HuH-7 (cell line): ENCODE results near the gene SH3GL3.

Experiments used
- DNase-seq: peaks from one replicate; pipeline ENCODE4 v3.0.0; 2011; ENCODE audit warnings: low spot score

SH3GL3 gene

DNA sequence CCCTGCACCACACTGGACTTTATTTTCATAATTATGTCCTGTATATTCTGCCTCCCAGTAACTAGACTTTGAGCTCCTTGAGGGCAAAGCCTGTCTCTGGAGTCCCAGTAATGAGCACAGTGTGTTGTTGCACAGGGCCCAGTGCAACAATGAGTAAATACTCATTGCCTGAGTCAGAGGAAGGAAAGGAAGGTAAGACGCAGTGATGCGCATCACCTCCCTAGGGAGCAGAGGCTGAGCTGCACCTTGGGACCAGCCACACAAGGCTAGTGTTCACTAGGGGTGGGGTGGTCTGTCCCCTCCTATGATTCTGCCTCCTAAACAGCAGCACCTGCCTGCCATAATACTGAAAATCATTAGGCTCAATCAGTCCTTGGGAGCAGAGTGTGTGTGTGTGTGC lies 120.2 kb downstream of the SH3GL3 start:
- DNase-seq: no peak

DNA sequence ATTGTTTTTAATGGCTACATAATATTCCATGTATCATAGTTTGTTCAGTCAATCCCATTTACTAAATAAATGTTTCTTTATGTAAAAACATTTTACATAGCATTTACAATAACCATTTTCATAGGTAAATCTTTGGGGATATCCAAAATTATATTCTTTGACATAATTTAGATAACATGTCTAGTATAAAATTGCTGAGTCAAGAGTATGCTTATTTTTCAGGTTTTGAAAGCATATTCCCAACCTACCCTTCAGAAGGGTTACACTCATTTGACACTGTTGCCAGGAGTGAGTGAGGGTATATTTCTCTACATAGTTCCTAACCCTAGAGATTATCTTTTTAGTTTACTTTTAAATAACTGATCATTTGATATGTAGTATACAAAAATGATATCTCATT lies 122.2 kb downstream of the SH3GL3 start:
- DNase-seq: no peak

GRCh38 chr15:83570756-83571155 lies 123.6 kb downstream of the SH3GL3 start:
- DNase-seq: no peak

DNA sequence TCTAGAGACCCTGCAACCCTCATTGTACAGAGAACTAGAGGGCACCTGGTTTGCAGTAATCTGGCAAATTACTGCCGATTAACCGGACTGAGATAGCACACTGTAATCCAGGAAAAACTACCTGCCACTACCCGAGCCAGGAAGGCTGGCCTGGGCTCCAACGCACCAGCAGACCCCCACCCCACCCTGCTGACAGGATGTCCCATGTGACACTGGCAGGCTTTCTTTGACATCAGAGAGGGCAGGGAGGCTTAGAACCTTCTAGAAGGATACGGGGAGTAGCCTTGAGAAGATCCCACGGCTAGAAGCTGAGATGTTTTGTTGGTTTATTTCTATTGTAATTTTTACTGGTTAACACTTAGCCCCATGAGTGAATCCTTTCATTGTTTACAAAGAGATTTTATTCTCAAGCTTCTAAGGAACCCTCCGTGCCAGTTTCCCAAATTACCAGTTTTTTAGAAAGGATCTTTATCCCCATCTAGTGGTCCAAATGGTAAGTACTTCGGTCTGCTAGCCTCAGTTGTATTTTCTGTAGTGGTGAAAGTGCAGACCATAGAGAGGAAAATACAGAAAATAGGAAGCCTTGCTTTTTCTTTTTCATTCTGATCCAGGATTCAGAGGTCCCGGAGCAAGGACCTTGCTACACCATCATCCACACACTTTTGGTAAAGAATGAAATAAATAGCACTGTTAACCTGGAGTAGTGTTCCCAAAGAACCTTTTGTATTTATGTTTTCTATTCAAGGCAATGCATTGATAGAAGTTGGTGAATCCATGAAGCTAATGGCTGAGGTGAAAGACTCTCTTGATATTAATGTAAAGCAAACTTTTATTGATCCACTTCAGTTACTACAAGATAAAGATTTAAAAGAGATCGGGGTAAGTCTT lies 124.9 kb downstream of the SH3GL3 start:
- no peak for DNase-seq

DNA sequence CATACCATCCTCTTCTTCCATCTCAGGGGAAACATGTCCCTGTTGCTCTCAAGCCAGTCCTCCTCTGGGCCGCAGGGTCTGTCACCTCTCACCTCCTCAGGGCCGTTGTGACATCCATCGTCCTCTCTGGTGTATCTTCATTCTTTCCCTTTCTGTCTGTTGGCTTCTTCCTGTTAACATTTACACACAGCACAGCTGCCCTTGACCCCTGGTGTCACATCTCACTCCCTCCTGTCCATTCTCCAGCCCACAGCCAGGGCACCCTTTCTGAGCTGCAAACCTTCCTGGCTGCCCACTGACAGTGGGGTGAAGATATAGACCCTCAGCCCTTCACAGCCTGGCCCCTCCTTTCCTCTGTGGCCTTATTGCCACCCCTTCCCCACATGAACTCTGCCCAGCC lies 127.2 kb downstream of the SH3GL3 start:
- DNase-seq: no peak

DNA sequence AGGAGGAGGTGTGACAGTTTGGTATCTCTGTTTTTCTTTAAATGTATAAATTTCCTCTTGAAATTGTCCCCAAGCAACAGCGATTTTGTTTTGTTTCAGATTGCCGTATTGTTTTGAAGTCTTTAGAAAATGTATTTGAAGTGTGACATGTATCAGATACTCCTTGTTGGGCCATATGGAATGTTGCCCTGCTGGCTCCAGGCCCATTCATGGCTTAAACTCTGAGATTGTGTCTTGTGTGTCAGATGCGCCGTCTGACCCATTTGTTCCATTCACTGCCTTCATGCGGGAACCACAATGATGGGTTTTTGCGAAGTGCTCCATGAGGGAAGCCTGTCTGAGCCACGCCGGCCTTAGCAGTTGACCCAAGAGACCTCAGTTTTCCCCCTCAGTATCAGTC lies 131.6 kb downstream of the SH3GL3 start:
- DNase-seq: no peak

DNA sequence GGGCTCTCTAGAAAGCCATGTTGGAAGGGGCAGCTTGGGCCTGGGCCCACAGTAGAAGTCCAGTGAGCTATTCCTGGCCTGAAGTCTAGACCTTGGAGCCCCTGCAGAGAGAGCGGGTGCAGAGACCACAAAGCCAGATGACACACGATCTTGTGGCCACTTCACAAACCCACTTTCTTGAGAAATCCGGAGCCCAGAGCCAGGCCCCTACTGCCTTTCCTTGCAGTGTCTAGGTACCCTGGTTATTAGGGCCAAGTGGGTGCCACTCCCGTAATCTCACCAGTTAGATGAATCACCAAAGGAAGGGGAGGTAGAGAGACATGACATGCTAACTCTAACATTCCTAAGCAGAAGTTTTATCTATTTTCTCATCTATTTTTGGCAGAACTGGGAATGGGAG lies 134.2 kb downstream of the SH3GL3 start:
- DNase-seq: no peak

- no peak for DNase-seq
Observed at GRCh38 chr15:83582381-83582780, 135.2 kb downstream of the SH3GL3 start.

DNA sequence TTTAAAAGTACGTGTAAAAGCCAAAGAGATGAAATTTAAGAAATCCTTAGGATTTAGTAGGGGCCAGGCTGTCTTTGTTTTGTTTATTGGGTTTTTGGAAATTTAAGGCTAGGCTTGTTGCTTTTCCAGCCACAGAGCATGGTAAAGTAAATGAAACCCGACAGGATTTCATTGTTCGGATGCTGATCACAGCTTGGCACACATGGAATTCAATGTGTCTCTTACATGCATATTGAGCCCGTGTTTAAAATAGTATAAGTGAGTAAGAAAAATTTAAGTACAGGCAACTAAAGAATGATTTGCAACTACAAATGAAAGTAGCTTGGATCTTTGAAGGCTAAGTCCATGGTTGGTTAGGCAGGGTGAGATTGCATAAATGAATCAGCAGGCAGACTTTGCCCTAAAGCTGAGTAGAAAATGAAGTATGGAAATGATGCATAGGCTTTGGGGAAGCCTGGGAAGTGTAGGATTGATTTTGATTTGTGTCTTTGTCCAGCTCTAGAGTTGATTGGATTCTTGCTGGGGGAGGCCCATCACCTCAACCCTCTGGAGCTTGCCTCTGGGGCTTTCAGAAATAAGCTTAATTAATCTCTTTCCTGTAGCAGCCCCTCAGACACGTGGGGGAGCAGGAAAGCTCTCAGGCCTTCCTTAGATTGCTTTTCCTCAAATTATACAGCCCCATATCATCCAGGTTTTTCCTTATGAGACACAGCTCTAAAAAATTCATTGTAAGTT lies 138.6 kb downstream of the SH3GL3 start:
- DNase-seq: no peak

- no peak for DNase-seq
Observed at GRCh38 chr15:83587091-83587490, 139.9 kb downstream of the SH3GL3 start.

DNA sequence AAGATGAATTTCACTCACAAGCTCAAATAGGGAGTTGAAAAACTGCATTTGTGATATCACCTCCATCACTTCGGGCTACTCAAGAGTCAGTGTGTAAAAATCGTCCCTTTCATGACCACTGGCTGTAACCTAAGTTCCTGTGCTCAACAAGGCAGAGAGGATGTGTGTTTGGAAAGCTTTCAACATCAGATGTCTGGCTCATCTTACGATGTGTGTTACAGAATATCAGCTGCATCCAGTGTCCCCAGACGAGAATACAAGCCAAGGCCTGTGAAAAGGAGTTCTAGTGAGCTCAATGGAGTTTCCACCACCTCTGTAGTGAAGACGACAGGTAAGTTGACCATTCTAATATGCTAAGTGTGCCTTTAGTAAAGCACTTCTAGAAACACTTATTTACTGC lies 141.3 kb downstream of the SH3GL3 start:
- no peak for DNase-seq

DNA sequence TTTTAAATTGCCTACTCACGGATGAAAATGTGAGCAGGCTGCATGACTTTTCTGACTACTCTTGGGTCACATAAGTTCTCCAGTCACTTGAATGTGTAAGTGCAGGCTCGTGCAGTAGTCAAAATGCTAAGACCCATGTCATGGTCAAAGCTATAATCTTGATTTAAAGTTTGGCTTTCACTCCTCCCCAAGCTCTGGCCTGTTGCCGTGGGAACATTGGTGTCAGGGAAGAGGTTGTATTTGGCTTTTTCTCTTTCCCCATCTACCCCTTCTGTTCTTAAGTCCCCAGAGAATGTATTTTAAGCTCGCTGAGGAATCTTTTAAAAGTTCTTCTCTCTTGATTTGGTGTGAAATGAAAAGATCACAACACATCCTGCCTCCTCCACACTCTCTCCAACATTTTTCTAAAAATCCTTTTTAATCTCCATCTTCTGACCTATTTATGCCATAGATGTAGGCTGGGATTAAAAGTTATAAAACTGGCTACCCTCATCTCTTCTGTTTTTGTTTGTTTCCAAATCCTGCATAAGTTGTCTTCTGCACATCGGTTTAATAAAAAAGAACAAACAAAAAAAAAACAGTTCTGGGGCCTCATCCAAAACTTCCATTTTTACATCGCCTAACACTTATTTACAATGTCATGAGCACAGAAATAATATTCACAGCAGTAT lies 145.4 kb downstream of the SH3GL3 start:
- no peak for DNase-seq

- DNase-seq: no peak
Observed at GRCh38 chr15:83595191-83595590, 148.1 kb downstream of the SH3GL3 start.

- no peak for DNase-seq
Observed at GRCh38 chr15:83598031-83598430, 150.9 kb downstream of the SH3GL3 start.

DNA sequence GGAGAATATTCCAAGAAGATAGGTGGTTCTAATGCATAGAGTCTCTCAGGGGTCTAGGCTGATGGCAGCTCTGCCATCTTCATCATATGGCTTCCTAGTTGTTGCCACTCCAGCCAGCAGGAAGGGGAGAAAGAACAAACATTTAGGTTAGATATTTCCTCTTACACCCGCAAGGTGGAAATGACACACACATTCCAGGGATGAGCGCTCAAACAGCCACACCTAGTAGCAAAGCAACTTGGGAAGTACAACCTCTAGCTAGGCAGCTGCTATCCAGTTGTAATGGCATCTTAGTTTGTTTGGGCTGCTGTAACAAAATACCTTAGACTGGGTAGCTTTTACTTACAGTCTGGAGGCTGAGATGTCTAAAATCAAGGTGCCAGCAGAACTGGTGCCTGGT lies 154.9 kb downstream of the SH3GL3 start:
- DNase-seq: no peak

- DNase-seq: no peak
Observed at GRCh38 chr15:83604549-83604948, 157.4 kb downstream of the SH3GL3 start.

DNA sequence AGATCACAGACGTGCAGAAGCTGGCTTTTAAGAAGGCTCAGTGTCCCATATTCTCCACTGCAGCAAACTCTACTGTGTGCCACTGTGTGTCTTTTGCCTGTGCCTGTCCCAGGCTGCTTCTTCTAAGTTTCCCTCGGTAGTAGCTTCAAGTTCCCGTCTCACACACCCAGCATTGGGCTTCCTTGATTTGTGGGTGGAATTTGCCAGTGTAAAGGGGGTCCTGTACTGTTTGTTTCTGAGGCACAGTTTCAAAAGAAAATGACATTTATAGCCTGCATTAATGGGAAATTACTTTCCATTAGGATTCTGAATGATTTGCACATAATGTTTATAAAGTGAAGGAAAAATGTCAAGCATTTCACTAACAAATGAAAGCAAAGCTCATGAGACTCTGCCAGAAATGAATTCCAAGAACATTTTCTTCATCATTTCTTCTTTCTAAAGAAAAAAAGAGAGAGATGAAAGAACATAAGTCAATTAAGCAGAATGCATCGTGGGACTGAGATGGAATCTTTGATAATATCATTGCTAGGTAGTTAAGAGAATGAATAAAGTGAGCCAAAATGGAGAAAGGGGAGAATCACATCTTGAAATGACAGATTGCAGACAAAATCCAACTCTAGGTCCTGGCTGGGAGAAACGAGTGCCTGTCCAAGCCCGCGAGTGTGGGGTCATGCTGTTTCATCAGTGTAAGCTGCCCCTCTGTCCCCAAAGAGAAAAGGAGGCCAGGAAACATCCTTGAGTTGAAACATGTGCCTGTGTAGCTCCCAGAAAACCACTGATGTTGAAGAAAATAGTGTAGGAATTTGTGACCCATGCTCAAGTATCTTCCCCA lies 158.2 kb downstream of the SH3GL3 start:
- no peak for DNase-seq

GRCh38 chr15:83610132-83610531 lies 163.0 kb downstream of the SH3GL3 start:
- no peak for DNase-seq

DNA sequence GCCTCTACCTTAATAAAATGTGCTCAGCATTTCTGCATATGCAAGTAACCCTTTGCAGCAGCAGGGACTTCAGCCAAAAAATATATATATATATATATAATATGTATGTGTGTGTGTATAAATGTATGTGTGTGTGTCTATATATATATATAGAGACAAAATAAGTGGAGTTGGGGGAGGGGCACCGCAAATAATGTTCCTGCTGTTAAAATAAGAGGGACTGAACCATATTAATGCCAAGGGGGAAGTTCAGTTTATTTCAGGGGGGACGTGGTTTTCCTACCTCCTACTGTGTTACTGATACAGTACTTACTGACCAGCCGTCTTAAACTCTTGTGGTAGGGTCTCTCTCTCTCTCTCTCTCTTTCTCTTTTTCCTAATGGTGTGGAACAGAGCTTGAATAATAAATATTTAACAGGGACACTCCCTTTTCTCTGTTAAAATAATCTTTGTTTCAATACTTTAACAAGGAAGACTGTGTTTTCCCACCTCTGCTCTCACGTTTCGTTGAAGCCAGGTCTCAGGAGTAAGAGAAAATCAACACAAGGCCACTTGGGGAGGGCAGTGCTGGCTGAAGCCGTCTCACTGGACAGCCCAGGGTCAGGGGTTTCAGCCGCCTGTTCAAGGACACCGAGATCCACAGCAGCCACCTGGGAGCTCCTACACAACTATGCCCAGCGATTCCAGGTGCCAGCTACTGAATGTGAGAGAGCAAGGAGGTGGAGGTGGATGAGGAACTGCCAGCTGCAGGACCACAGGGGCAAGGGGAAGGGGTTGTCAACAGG lies 164.0 kb downstream of the SH3GL3 start:
- no peak for DNase-seq

DNA sequence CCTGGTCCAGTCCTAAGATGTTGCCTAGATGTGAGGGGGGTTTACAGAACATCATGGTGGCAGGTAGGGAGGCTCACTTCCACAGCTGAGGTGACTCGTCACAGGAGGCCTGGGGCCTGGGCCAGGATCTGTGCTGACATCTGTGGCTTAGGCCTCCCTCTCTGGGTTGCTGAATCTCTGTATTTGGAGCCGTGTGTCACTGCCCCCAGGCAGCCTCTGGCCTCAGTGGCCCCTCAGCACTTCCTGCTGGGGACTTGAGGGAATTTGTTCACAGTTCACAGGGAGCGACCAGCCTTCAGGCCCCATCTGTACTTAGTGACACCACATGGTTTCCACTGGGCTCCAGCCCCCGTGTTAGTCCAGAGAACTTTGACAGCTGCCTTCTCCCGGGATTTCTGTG lies 165.1 kb downstream of the SH3GL3 start:
- no peak for DNase-seq
